Esophagus muscularis mucosa (tissue), 4 donors: Measurements from ENCODE around the gene CD84.

Experiments
- EP300 ChIP-seq: sonication (generic); formaldehyde crosslinking; IDR thresholded peaks from one replicate; pipeline ENCODE4 v1.6.1; 2017; ENCODE audit warnings: antibody characterized with exemption
- POLR2A ChIP-seq: fragments of 450-650 bp; IDR thresholded peaks from one replicate; pipeline ENCODE4 v1.6.1; 2017; ENCODE audit warnings: antibody characterized with exemption, moderate library complexity, mild to moderate bottlenecking, low read depth
- POLR2AphosphoS5 ChIP-seq, 2 donors: sonication (generic); formaldehyde crosslinking; IDR thresholded peaks; one replicate each; pipeline ENCODE4 v1.6.1; 2017; ENCODE audit warnings: antibody characterized with exemption in 2 of 2
- TF ChIP-seq, protein P1 (sequence below), 3 experiments: fragments of 200-600 bp in 2 of 3; fragments of 450-650 bp in 1 of 3; sonication (generic) in 2 of 3; IDR thresholded peaks; one replicate each; pipeline ENCODE4 v1.5.1; 2017 to 2019; ENCODE audit warnings: antibody characterized with exemption in 3 of 3, mild to moderate bottlenecking in 2 of 3, moderate library complexity in 1 of 3

DNA sequence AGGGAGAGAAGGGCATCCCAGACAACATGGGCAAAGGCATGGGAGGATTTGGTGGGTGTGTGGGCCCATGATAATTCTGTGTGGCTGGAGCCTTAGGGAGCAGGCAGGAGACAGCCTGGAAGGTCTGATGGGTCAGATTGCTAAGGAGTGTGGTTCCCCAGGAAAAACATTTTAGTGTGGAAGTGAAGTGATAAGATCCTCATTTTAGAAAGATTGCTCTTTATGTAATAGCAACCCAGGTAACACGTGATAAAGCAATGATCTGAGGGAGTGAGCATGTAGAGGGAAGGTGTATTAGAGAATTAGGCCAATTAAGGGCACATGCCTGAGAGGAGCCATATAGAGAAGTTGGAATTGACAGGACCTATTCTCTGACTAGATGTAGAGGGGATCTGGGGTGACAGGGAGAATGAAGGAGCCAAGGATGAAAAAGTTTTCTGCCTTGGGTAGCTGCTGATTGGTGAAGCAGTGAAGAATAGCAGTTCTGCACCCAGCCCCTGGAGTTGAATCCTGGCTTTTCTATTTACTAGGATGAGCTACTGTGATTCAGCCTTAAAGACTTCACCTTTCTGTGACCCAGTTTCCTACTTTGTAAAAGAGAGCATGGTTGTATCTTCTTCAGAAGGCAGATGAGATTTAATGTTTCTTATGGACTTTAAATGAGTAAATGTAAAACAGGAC lies 37.5 kb downstream of the CD84 start:
- TF ChIP-seq, protein P1, sequence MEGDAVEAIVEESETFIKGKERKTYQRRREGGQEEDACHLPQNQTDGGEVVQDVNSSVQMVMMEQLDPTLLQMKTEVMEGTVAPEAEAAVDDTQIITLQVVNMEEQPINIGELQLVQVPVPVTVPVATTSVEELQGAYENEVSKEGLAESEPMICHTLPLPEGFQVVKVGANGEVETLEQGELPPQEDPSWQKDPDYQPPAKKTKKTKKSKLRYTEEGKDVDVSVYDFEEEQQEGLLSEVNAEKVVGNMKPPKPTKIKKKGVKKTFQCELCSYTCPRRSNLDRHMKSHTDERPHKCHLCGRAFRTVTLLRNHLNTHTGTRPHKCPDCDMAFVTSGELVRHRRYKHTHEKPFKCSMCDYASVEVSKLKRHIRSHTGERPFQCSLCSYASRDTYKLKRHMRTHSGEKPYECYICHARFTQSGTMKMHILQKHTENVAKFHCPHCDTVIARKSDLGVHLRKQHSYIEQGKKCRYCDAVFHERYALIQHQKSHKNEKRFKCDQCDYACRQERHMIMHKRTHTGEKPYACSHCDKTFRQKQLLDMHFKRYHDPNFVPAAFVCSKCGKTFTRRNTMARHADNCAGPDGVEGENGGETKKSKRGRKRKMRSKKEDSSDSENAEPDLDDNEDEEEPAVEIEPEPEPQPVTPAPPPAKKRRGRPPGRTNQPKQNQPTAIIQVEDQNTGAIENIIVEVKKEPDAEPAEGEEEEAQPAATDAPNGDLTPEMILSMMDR (IDR thresholded peaks at IDR 0.05) = no peak
- TF ChIP-seq EP300 (no peak), POLR2AphosphoS5 (IDR thresholded peaks at IDR 0.05) (no peak), POLR2A (no peak)
